Coronary artery (tissue), 2 donors: ENCODE measurements around the gene CASP4.
A peak's percentile ranks its signal among the peaks of the same experiment; 100 is the strongest.
"Not testable (repeated sequence)": the region's sequence is repeated elsewhere in the genome, so short reads cannot be mapped to it uniquely, and the experiment has no call there.

Source experiments
- DNase-seq: peaks from one replicate; pipeline ENCODE4 v3.0.0-alpha.2; 2017; ENCODE audit warnings: low spot score
- H3K27ac ChIP-seq, 2 donors: fragments of 200-600 bp; sonication (generic); one replicate each; pipeline ENCODE4 v1.5.1; 2016 to 2019
- H3K4me3 ChIP-seq: fragments of 200-600 bp; sonication (generic); 2 replicates; pipeline ENCODE4 v1.5.1; 2016; ENCODE audit warnings: mild to moderate bottlenecking, moderate library complexity
- TF ChIP-seq, protein P1 (sequence below): fragments of 200-600 bp; sonication (generic); IDR thresholded peaks from one replicate; pipeline ENCODE4 v1.5.1; 2019; ENCODE audit warnings: antibody characterized with exemption

The CASP4 gene

DNA sequence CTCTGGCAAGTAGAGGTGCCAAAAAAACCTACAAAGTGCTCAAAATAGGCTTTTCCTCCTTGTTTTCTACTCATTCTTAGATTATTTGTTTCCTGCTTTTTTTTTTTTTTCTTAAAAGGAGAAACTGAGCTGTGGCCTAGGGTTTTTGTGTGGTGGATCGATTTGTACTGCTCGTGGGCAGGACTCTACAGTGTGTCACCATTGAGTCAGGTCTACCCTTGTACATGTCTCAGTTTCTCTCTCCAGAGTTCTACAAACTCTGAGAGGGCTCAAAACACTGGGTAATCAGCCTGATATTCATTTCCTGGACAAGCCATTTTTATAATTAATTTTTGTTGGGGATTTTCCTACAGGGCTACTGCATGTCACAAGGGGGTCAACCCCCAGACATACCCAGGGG is 5.2 kb upstream of the CASP4 start:
- Histone ChIP-seq H3K27ac (no peak overlapping the region), H3K4me3 (no peak overlapping the region)
- DNase-seq = no peak
- TF ChIP-seq, protein P1, sequence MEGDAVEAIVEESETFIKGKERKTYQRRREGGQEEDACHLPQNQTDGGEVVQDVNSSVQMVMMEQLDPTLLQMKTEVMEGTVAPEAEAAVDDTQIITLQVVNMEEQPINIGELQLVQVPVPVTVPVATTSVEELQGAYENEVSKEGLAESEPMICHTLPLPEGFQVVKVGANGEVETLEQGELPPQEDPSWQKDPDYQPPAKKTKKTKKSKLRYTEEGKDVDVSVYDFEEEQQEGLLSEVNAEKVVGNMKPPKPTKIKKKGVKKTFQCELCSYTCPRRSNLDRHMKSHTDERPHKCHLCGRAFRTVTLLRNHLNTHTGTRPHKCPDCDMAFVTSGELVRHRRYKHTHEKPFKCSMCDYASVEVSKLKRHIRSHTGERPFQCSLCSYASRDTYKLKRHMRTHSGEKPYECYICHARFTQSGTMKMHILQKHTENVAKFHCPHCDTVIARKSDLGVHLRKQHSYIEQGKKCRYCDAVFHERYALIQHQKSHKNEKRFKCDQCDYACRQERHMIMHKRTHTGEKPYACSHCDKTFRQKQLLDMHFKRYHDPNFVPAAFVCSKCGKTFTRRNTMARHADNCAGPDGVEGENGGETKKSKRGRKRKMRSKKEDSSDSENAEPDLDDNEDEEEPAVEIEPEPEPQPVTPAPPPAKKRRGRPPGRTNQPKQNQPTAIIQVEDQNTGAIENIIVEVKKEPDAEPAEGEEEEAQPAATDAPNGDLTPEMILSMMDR = no peak

- not testable (repeated sequence) for H3K4me3 ChIP-seq, DNase-seq, H3K27ac ChIP-seq
Observed at GRCh38 chr11:104972924-104973323, 4.5 kb upstream of the CASP4 start.

DNA sequence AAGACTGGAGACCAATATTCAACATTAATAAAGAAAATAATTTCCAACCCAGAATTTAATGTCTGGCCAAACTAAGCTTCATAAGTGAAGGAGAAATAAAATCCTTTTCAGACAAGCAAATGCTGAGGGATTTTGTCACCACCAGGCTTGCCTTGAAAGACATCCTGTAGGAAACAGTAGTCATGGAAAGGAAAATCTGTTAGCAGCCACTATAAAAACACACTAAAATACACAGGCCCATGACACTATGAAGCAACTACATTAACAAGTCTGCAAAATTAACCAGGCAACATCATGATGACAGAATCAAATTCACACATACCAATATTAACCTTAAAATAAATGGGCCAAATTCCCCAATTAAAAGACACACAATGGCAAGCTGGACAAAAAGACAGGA is 2.4 kb upstream of the CASP4 start:
- no peak for DNase-seq
- TF ChIP-seq, protein P1 = no peak
- Histone ChIP-seq H3K27ac (no peak overlapping the region), H3K4me3 (no peak overlapping the region)

DNA sequence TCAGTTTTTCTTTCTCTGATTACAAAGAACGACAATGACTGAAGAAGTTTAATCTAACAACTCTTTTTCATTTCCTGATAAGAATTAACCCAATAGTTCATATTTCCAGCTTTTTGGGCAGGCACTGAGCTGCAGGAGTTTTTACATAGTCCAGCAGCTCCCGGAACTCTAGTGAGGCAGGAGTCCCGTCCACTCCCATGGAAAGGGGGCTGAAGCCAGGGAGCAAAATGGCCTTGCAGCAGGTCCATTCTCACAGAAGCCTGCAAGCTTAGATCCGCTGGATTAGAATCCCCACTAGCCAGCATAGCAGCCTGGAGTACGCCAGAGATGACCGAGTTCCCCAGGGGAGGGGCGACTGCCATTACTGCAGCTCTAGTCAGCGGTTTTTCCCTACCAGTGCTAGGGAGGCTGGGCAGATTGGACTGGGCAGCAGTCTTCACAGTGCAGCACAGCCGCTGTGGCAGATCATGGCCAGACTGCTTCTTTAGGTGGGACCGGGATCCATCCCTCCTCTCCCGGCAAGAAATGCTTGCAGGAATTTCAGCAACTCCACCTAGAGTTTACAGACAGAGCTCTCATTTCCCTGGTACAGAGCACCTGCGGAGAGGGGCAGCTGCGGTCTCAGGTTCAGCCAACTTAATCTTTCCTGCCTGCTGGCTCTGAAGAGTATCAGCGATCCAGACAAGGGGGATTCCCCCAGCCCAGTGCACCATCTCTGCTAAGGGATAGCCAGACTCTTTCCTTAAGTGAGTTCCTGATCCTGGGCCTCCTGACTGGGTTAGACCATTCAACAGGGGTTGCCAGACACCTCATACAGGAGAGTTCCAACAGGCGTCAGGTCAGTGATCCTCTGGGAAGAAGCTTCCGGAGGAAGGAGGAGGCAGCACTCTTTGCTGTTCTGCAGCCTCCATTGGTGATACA is 742 bp upstream of the CASP4 start:
- DNase-seq = peak; percentile 82
- peak overlapping the region; percentile 77 to 87 for H3K27ac ChIP-seq
- H3K4me3 ChIP-seq = peak overlapping the region; percentile 71
- TF ChIP-seq, protein P1 = no peak

DNA sequence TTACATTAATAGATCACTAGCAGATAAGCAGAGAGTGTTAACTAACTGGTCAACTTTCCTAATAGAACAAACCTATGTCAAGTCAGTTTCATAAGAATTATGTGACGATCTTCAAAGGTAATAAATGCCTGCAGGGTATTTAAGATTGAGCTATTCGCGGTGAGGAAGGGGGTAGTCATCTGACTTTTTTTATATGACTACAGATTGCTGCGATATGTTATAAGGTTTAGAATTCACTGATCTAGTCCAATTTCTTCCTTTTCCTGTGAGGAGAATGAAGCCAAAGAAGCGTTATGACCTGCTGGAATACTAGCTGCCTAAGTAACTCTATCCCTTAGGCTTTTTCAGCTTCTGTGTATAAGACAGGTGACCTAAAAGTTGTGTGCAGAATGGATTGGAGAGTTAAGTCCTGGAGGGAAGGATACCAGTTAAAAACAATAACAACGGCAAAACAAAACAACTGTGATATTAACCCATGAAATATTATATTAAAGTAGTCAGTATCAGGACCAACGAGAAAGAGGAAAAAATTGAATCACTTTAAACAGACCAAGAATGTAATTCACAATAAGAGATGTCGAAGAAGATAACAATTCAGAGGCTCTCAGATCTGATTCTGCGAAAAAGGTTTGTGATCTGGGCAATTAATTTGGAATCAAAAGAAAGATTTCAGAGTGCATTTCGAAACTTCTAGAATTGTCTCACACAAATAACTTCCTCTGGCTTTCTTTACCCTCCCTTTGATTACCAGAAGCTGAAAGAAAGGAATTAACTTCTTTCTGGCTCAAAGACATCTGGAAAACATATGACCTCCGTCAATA is 630 bp downstream of the CASP4 start:
- peak overlapping the region; percentile 71 for H3K4me3 ChIP-seq
- TF ChIP-seq, protein P1 = no peak
- no peak for DNase-seq
- peak overlapping the region; percentile 77 to 87 for H3K27ac ChIP-seq

- DNase-seq = no peak
- TF ChIP-seq, protein P1 = no peak
- Histone ChIP-seq H3K4me3 (peak overlapping the region; percentile 71), H3K27ac (no peak overlapping the region)
Observed at GRCh38 chr11:104965735-104966134, 2.6 kb downstream of the CASP4 start.

GRCh38 chr11:104964247-104964646 is 4.1 kb downstream of the CASP4 start:
- TF ChIP-seq, protein P1 = no peak
- Histone ChIP-seq H3K4me3 (no peak overlapping the region), H3K27ac (no peak overlapping the region)
- DNase-seq = no peak
